ENCODE measurements around the gene GNG7. TPM values are rescaled to one million over a fixed set of nuclear protein-coding genes. Genes with fewer than 3 reads are reported as not detected.
"Not testable (repeated sequence)": the region's sequence is repeated elsewhere in the genome, so short reads cannot be mapped to it uniquely, and the experiment has no call there.

GNG7 gene
- total RNA-seq, 1 experiment from 2014 or later, result 7.7 TPM

- Histone ChIP-seq H3K23ac (ENCODE audit: insufficient read length, low read depth, low read length) (no peak overlapping the region), H2AFZ (ENCODE audit: low read length) (no peak overlapping the region), H4K5ac (ENCODE audit: insufficient read length, low read depth, low read length) (peak overlapping the region; percentile 43), H3K18ac (ENCODE audit: insufficient read length, low read depth, low read length) (peak overlapping the region; percentile 77), H3K79me2 (ENCODE audit: insufficient read depth, low read length) (no peaks in the 10 kb centered on the region), H3K27me3 (ENCODE audit: insufficient read depth, low read length) (no peaks in the 10 kb centered on the region), H2BK120ac (ENCODE audit: low read depth, low read length, poor library complexity, severe bottlenecking) (no peak overlapping the region), H3K14ac (ENCODE audit: insufficient read depth, low read length) (peak overlapping the region; percentile 86), H3T11ph (ENCODE audit: low read length) (peak overlapping the region; percentile 48), H2BK20ac (ENCODE audit: low read depth, low read length, poor library complexity, severe bottlenecking) (peak overlapping the region; percentile 29), H2BK5ac (ENCODE audit: insufficient read length, low read length) (no peak overlapping the region), H2BK12ac (ENCODE audit: insufficient read length, low read depth, low read length) (peak overlapping the region; percentile 31), H3K27ac (ENCODE audit: insufficient read length, low read depth, low read length) (peak overlapping the region; percentile 34), H3K9ac (ENCODE audit: extremely low read depth, insufficient read length, low read length) (no peak overlapping the region), H3K9me3 (ENCODE audit: control insufficient read depth, low read depth, low read length) (no peaks in the 10 kb centered on the region), H3K79me1 (ENCODE audit: insufficient read depth, low read depth, low read length, poor library complexity, severe bottlenecking) (no peaks in the 10 kb centered on the region), H3K4me1 (ENCODE audit: insufficient read depth, low read length) (0 out of 2 replicates have a peak, but pooled peaks cover 4% of the 10 kb centered on the region), H4K20me1 (ENCODE audit: control insufficient read depth, insufficient read depth, insufficient read length) (no peaks in the 10 kb centered on the region), H3K23me2 (ENCODE audit: insufficient read length, low read depth, low read length, poor library complexity, severe bottlenecking) (no peaks in the 10 kb centered on the region), H3K4ac (ENCODE audit: low read depth, low read length) (no peak overlapping the region; the same call in none of the 2 replicates), H3K56ac (ENCODE audit: insufficient read length, low read depth, low read length) (no peak overlapping the region), H4K8ac (replicated peaks; ENCODE audit: insufficient read length, low read depth, low read length) (peak overlapping the region; percentile 58), H4K91ac (ENCODE audit: insufficient read length, low read depth, low read length) (peak overlapping the region; percentile 41), H2BK15ac (ENCODE audit: low read depth, low read length) (no peak overlapping the region), H2AK5ac (ENCODE audit: insufficient read length, low read length) (peak overlapping the region; percentile 76), H3K4me2 (ENCODE audit: insufficient read depth, insufficient read length, low read length) (no peak overlapping the region)
- WGBS (ENCODE audit: extremely low coverage, insufficient read length, low lambda C conversion rate), result no CpG with 5 or more reads among the region's 36 CpGs
- peak; percentile 17; the same call in 1 of the 3 replicates for TF ChIP-seq CTCF (conservative IDR thresholded peaks at IDR 0.05)
- Mint-ChIP-seq H3K4me3 (peak overlapping the region; percentile 14 to 42; a peak in 4 of 5 replicates), H3K27me3 (ENCODE audit: low read depth) (peaks cover 3% of the 10 kb centered on the region; the same call in 1 of the 2 replicates), H3K27ac (peak overlapping the region; percentile 65 to 98 (median 97)), H3K36me3 (ENCODE audit: insufficient read depth in 1 of 3, low read depth in 3 of 3) (no peaks in the 10 kb centered on the region), H3K4me1 (peaks cover 22 to 48% of the 10 kb centered on the region in 2 experiments), H3K9me3 (no peaks in the 10 kb centered on the region; a peak in 1 of 5 replicates)
- peak; percentile 94 for DNase-seq
Measured at GRCh38 chr19:2543463-2544442, 158.7 kb downstream of the GNG7 start.

- WGBS (ENCODE audit: extremely low coverage, insufficient read length, low lambda C conversion rate), result no CpG with 5 or more reads among the region's 4 CpGs
Measured at GRCh38 chr19:2543072-2543462, 159.4 kb downstream of the GNG7 start.

More at GRCh38 chr19:2543072-2543462, 159.4 kb downstream of the GNG7 start:
- not testable (repeated sequence) for H3K56ac ChIP-seq (ENCODE audit: insufficient read length, low read depth, low read length); H3K79me2 ChIP-seq (ENCODE audit: insufficient read depth, low read length); H2BK12ac ChIP-seq (ENCODE audit: insufficient read length, low read depth, low read length); H3K27me3 Mint-ChIP-seq (ENCODE audit: low read depth); H2AFZ ChIP-seq (ENCODE audit: low read length); H3K36me3 Mint-ChIP-seq (ENCODE audit: insufficient read depth in 1 of 3, low read depth in 3 of 3); H3K9me3 Mint-ChIP-seq; H3K4me2 ChIP-seq (ENCODE audit: insufficient read depth, insufficient read length, low read length); H3K9me3 ChIP-seq (ENCODE audit: control insufficient read depth, low read depth, low read length); H2BK20ac ChIP-seq (ENCODE audit: low read depth, low read length, poor library complexity, severe bottlenecking); H2BK120ac ChIP-seq (ENCODE audit: low read depth, low read length, poor library complexity, severe bottlenecking); H3K23me2 ChIP-seq (ENCODE audit: insufficient read length, low read depth, low read length, poor library complexity, severe bottlenecking); H4K5ac ChIP-seq (ENCODE audit: insufficient read length, low read depth, low read length); H2BK5ac ChIP-seq (ENCODE audit: insufficient read length, low read length); H3K79me1 ChIP-seq (ENCODE audit: insufficient read depth, low read depth, low read length, poor library complexity, severe bottlenecking); DNase-seq; H3K23ac ChIP-seq (ENCODE audit: insufficient read length, low read depth, low read length); H3K14ac ChIP-seq (ENCODE audit: insufficient read depth, low read length); H4K8ac ChIP-seq (replicated peaks; ENCODE audit: insufficient read length, low read depth, low read length); H3K27ac ChIP-seq (ENCODE audit: insufficient read length, low read depth, low read length); H3K9ac ChIP-seq (ENCODE audit: extremely low read depth, insufficient read length, low read length); H3K27me3 ChIP-seq (ENCODE audit: insufficient read depth, low read length); H3K4me1 ChIP-seq (ENCODE audit: insufficient read depth, low read length); H3K4ac ChIP-seq (ENCODE audit: low read depth, low read length); H4K20me1 ChIP-seq (ENCODE audit: control insufficient read depth, insufficient read depth, insufficient read length); H2BK15ac ChIP-seq (ENCODE audit: low read depth, low read length); H2AK5ac ChIP-seq (ENCODE audit: insufficient read length, low read length)
- Mint-ChIP-seq H3K27ac (peak overlapping the region; percentile 65 to 98 (median 97); a peak in 6 of 7 replicates), H3K4me3 (peak overlapping the region in 1 of 2 experiments; percentile 42; a peak in 1 of 5 replicates), H3K4me1 (peaks cover 22 to 48% of the 10 kb centered on the region in 2 experiments)
- H3T11ph ChIP-seq (ENCODE audit: low read length), result peak overlapping the region; percentile 48
- peak overlapping the region; percentile 77 for H3K18ac ChIP-seq (ENCODE audit: insufficient read length, low read depth, low read length)
- H4K91ac ChIP-seq (ENCODE audit: insufficient read length, low read depth, low read length), result peak overlapping the region; percentile 41
